Measurements from ENCODE around the gene CHST9. TPM values are rescaled to one million over a fixed set of nuclear protein-coding genes. Genes with fewer than 3 reads are reported as not detected.
"Not testable (repeated sequence)": the region's sequence is repeated elsewhere in the genome, so short reads cannot be mapped to it uniquely, and the experiment has no call there.

Gene CHST9
- total RNA-seq: 5.6 TPM
- long read RNA-seq, full-length matches to known transcripts: 5 of 12 reads
- long read RNA-seq, partial matches to known transcripts: 1 of 12 reads
- long read RNA-seq, other reads (novel, unspliced or antisense): 6 of 12 reads

DNA sequence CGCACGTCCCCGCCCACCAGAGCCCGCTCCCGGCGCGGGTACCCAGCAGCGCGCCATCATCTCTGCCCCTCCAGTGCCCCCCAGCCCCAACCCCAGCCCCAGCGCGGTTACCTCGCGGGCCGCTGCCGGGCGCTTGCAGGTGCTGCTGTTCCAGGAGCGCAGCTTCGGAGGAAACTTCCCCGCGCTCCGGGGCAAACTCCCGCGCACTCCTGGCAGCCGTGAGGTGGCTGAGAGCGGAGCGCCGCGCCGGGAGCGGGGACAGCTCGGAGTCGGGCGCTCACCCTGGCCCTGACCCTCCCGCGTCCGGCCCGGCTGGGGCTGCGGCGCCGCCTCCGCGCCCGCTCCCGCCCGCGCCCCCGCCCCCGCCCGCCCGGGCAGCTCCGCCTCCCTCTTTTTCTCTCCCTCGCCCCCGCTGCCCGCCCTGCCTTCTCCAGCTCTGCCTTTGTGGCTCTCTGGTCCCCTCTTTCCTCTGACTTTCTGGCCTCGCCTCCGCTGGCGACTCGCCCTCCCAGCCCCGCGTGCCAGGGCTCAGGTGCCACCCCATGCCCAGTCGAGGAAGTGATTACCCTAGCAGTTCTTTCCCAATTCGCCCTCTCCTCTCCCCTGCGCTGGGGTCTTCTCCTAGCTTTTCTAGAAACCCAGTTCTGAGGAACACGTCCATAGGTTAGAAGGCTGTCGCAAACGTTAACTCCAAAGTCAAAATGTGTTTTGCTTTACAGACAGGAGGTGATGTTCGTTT lies at the start of gene CHST9:
CHST9 (minus strand) TSS at position 284 of the 739 bp plus-strand sequence. CDS start 42,499 bp downstream, outside the sequence.
- intact Hi-C loops (cut with DNase I): no loop called here
- peak; percentile 71 for ATAC-seq
- no peak within 1 kb of the TSS for H3K27ac ChIP-seq
- H3K4me1 ChIP-seq: no peaks in the 10 kb centered on the region
- DNase-seq: peak; percentile 45
- H3K36me3 ChIP-seq: no peaks in the 10 kb centered on the region
- TF ChIP-seq, protein P1, sequence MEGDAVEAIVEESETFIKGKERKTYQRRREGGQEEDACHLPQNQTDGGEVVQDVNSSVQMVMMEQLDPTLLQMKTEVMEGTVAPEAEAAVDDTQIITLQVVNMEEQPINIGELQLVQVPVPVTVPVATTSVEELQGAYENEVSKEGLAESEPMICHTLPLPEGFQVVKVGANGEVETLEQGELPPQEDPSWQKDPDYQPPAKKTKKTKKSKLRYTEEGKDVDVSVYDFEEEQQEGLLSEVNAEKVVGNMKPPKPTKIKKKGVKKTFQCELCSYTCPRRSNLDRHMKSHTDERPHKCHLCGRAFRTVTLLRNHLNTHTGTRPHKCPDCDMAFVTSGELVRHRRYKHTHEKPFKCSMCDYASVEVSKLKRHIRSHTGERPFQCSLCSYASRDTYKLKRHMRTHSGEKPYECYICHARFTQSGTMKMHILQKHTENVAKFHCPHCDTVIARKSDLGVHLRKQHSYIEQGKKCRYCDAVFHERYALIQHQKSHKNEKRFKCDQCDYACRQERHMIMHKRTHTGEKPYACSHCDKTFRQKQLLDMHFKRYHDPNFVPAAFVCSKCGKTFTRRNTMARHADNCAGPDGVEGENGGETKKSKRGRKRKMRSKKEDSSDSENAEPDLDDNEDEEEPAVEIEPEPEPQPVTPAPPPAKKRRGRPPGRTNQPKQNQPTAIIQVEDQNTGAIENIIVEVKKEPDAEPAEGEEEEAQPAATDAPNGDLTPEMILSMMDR (IDR thresholded peaks at IDR 0.05): no peak
- H3K9me3 ChIP-seq: no peaks in the 10 kb centered on the region
- H3K27me3 ChIP-seq (ENCODE audit: low read depth): peaks cover 18% of the 10 kb centered on the region
- peak within 1 kb of the TSS; percentile 37 for H3K4me3 ChIP-seq

- H3K27ac ChIP-seq; H3K36me3 ChIP-seq; H3K4me3 ChIP-seq; intact Hi-C loops (cut with DNase I); H3K9me3 ChIP-seq; H3K27me3 ChIP-seq (ENCODE audit: low read depth); DNase-seq; H3K4me1 ChIP-seq; ATAC-seq: not testable (repeated sequence)
Measured at GRCh38 chr18:27232355-27232754, 47.2 kb upstream of the CHST9 start.

- H3K4me1 ChIP-seq; ATAC-seq; H3K27ac ChIP-seq; intact Hi-C loops (cut with DNase I); H3K9me3 ChIP-seq; DNase-seq; H3K27me3 ChIP-seq (ENCODE audit: low read depth); H3K36me3 ChIP-seq; H3K4me3 ChIP-seq: not testable (repeated sequence)
Measured at GRCh38 chr18:27231671-27232070, 46.6 kb upstream of the CHST9 start.

DNA sequence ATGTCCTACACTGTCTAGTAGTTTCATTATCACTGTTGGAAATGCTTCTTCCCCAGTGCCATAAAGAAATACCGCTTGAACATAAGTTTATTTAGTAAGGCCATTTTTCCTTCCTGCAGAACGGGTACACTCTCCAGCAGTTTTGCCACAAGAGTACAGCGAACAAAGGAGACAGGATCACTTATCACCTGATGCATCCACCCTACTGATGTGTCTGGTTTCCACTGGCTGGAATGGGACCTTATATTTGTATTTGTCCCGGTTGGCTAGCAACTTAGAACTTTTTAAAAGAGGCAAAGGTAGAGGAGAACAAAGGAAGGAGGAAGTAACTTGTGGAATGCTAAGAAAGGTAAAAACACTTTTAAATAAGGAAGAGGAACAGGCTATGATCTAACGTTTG lies 46.1 kb upstream of the CHST9 start:
- intact Hi-C loops (cut with DNase I); H3K27me3 ChIP-seq (ENCODE audit: low read depth); DNase-seq; H3K36me3 ChIP-seq; ATAC-seq; H3K4me1 ChIP-seq; H3K27ac ChIP-seq; H3K9me3 ChIP-seq; H3K4me3 ChIP-seq: not testable (repeated sequence)

- ATAC-seq: no peak
- intact Hi-C loops (cut with DNase I): no loop called here
- H3K9me3 ChIP-seq: no peaks in the 10 kb centered on the region
- TF ChIP-seq, protein P1 (IDR thresholded peaks at IDR 0.05): no peak
- H3K4me1 ChIP-seq: no peaks in the 10 kb centered on the region
- H3K36me3 ChIP-seq: no peaks in the 10 kb centered on the region
- H3K27me3 ChIP-seq (ENCODE audit: low read depth): no peaks in the 10 kb centered on the region
- H3K27ac ChIP-seq: no peak overlapping the region
- DNase-seq: no peak
- no peak overlapping the region for H3K4me3 ChIP-seq
Measured at GRCh38 chr18:27227721-27228120, 42.6 kb upstream of the CHST9 start.

DNA sequence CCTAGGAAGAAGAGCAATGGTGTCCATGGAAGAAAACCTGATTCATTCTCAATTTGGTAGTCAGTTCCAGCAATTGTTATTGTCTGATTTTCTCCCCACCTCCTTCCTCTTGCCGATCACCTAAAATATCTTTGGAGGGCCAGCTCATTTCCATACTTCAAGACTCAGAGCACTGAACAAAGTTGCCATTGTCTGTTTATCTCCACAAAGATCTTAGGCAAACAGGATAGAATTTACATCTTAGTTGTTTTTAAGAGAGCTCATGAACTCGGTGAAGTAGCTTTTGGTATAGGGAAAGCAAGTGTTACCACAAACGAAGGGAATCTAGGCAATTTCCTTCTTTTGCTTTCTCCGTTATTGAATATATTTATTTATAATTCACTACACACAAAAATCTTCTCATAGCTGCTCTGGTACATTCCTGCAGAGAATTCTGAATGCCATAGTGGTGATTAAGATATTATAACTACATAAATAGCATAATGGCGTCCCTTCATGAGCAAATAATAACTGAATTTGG lies 41.5 kb upstream of the CHST9 start:
- Histone ChIP-seq H3K27ac (no peak overlapping the region), H3K4me3 (no peak overlapping the region), H3K36me3 (no peaks in the 10 kb centered on the region), H3K4me1 (no peaks in the 10 kb centered on the region), H3K27me3 (ENCODE audit: low read depth) (no peaks in the 10 kb centered on the region), H3K9me3 (no peaks in the 10 kb centered on the region)
- no peak for DNase-seq
- no peak for ATAC-seq
- TF ChIP-seq, protein P1 (IDR thresholded peaks at IDR 0.05): no peak
- intact Hi-C loops (cut with DNase I): no loop called here

- no peaks in the 10 kb centered on the region for H3K9me3 ChIP-seq
- intact Hi-C loops (cut with DNase I): no loop called here
- ATAC-seq (no peak), DNase-seq (no peak)
- no peak overlapping the region for H3K27ac ChIP-seq
- H3K27me3 ChIP-seq (ENCODE audit: low read depth): no peaks in the 10 kb centered on the region
- no peaks in the 10 kb centered on the region for H3K36me3 ChIP-seq
- TF ChIP-seq, protein P1 (IDR thresholded peaks at IDR 0.05): no peak
- no peak overlapping the region for H3K4me3 ChIP-seq
- no peaks in the 10 kb centered on the region for H3K4me1 ChIP-seq
Measured at GRCh38 chr18:27225947-27226481, 40.9 kb upstream of the CHST9 start.
